Uterus (tissue), 2 donors: ENCODE results near the gene SMTNL1.

Experiments used
- POLR2A ChIP-seq, 2 donors: fragments of 450-650 bp; IDR thresholded peaks; one replicate each; pipeline ENCODE4 v1.6.1; 2016; ENCODE audit warnings: antibody characterized with exemption in 2 of 2, mild to moderate bottlenecking in 1 of 2, moderate library complexity in 1 of 2
- TF ChIP-seq, protein P1 (sequence below), 4 experiments: fragments of 200-600 bp in 2 of 4; fragments of 450-650 bp in 2 of 4; sonication (generic) in 2 of 4; IDR thresholded peaks; one replicate each; pipeline ENCODE4 v1.5.1; 2016 to 2019; ENCODE audit warnings: antibody characterized with exemption in 4 of 4, mild to moderate bottlenecking in 2 of 4, moderate library complexity in 1 of 4

DNA sequence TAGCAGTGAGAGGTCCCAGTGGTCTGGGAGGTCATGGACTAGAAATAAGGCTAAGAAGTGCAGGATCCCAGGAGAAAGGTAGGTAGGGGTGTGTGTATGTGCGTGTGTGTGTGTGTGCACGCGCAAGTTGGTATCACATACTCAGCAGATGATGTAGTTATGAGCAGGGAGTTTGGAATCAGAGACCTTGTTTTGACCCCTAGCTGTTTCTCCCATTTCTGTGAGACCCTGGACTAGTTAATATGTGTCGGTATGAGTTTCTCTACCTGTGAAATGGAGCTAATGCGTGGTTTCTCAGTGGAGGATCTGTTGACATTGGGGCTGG is 61.4 kb downstream of the SMTNL1 start:
- TF ChIP-seq, protein P1, sequence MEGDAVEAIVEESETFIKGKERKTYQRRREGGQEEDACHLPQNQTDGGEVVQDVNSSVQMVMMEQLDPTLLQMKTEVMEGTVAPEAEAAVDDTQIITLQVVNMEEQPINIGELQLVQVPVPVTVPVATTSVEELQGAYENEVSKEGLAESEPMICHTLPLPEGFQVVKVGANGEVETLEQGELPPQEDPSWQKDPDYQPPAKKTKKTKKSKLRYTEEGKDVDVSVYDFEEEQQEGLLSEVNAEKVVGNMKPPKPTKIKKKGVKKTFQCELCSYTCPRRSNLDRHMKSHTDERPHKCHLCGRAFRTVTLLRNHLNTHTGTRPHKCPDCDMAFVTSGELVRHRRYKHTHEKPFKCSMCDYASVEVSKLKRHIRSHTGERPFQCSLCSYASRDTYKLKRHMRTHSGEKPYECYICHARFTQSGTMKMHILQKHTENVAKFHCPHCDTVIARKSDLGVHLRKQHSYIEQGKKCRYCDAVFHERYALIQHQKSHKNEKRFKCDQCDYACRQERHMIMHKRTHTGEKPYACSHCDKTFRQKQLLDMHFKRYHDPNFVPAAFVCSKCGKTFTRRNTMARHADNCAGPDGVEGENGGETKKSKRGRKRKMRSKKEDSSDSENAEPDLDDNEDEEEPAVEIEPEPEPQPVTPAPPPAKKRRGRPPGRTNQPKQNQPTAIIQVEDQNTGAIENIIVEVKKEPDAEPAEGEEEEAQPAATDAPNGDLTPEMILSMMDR (IDR thresholded peaks at IDR 0.05) = no peak
- TF ChIP-seq POLR2A (IDR thresholded peaks at IDR 0.05) = no peak
